Bone marrow (tissue), 2 donors: ENCODE measurements around the gene IRAK1BP1.
"Not testable (repeated sequence)": the region's sequence is repeated elsewhere in the genome, so short reads cannot be mapped to it uniquely, and the experiment has no call there.

Experiments
- DNase-seq, 2 donors: peaks; one replicate each; lab custom pipeline; 2025; lab: John Stamatoyannopoulos, UW

Gene IRAK1BP1

GRCh38 chr6:78867370-78868040 lies at the start of gene IRAK1BP1:
Gene IRAK1BP1 (plus strand): TSS chr6:78867551. CDS start chr6:78867577, 26 bp downstream.
- DNase-seq: peak; percentile 37 to 66

GRCh38 chr6:78824045-78824444 lies 43.3 kb upstream of the IRAK1BP1 start:
- no peak for DNase-seq

GRCh38 chr6:78829407-78829806 lies 37.9 kb upstream of the IRAK1BP1 start:
- no peak for DNase-seq

GRCh38 chr6:78830805-78831204 lies 36.5 kb upstream of the IRAK1BP1 start:
- DNase-seq: no peak

- DNase-seq: no peak
Measured at GRCh38 chr6:78831492-78831891, 35.9 kb upstream of the IRAK1BP1 start.

- no peak for DNase-seq
Measured at GRCh38 chr6:78832091-78832808, 35.1 kb upstream of the IRAK1BP1 start.

GRCh38 chr6:78835817-78836216 lies 31.5 kb upstream of the IRAK1BP1 start:
- DNase-seq: no peak

- no peak for DNase-seq
Measured at GRCh38 chr6:78836598-78836997, 30.8 kb upstream of the IRAK1BP1 start.

GRCh38 chr6:78841111-78841510 lies 26.2 kb upstream of the IRAK1BP1 start:
- DNase-seq: no peak

- DNase-seq: no peak
Measured at GRCh38 chr6:78842953-78843352, 24.4 kb upstream of the IRAK1BP1 start.

- no peak for DNase-seq
Measured at GRCh38 chr6:78844899-78845298, 22.5 kb upstream of the IRAK1BP1 start.

- DNase-seq: no peak
Measured at GRCh38 chr6:78845567-78845966, 21.8 kb upstream of the IRAK1BP1 start.

- DNase-seq: no peak
Measured at GRCh38 chr6:78850621-78851020, 16.7 kb upstream of the IRAK1BP1 start.

- no peak for DNase-seq
Measured at GRCh38 chr6:78851156-78851555, 16.2 kb upstream of the IRAK1BP1 start.

GRCh38 chr6:78854546-78854945 lies 12.8 kb upstream of the IRAK1BP1 start:
- no peak for DNase-seq

GRCh38 chr6:78858339-78858938 lies 8.9 kb upstream of the IRAK1BP1 start:
- DNase-seq: not testable (repeated sequence)

- no peak for DNase-seq
Measured at GRCh38 chr6:78861509-78861908, 5.8 kb upstream of the IRAK1BP1 start.

- no peak for DNase-seq
Measured at GRCh38 chr6:78863576-78863975, 3.8 kb upstream of the IRAK1BP1 start.

- DNase-seq: no peak
Measured at GRCh38 chr6:78864957-78865356, 2.4 kb upstream of the IRAK1BP1 start.

- no peak for DNase-seq
Measured at GRCh38 chr6:78867020-78867369, 356 bp upstream of the IRAK1BP1 start.

GRCh38 chr6:78868116-78868515 lies 765 bp downstream of the IRAK1BP1 start:
- no peak for DNase-seq

- DNase-seq: no peak
Measured at GRCh38 chr6:78875505-78875904, 8.2 kb downstream of the IRAK1BP1 start.

GRCh38 chr6:78883651-78884050 lies 16.3 kb downstream of the IRAK1BP1 start:
- DNase-seq: no peak
